Colonic mucosa (tissue), 4 donors: Measurements from ENCODE around the gene TANC1. TPM values are rescaled to one million over a fixed set of nuclear protein-coding genes. Genes with fewer than 3 reads are reported as not detected.

Source experiments
- DNase-seq: peaks from one replicate; pipeline ENCODE4 v3.0.0-alpha.2; 2020
- H3K27ac ChIP-seq: fragments of 200-600 bp; one replicate; pipeline ENCODE4 v1.8.0; 2021
- H3K27me3 ChIP-seq: fragments of 200-600 bp; one replicate; pipeline ENCODE4 v1.8.0; 2021
- H3K36me3 ChIP-seq: fragments of 200-600 bp; one replicate; pipeline ENCODE4 v1.8.0; 2021
- H3K4me1 ChIP-seq: fragments of 200-600 bp; one replicate; pipeline ENCODE4 v1.8.0; 2021; ENCODE audit warnings: mild to moderate bottlenecking
- H3K4me3 ChIP-seq: fragments of 200-600 bp; one replicate; pipeline ENCODE4 v1.8.0; 2021
- H3K9ac ChIP-seq, 2 donors: one replicate each; pipeline ENCODE4 v1.7.0; 2013; ENCODE audit warnings: control low read depth in 2 of 2, low read depth in 2 of 2, low read length in 2 of 2
- H3K9me3 ChIP-seq: fragments of 200-600 bp; one replicate; pipeline ENCODE4 v1.8.0; 2021
- intact Hi-C: fragments of 100-400 bp; cut with DNase I; formaldehyde crosslinking; loops from one replicate; pipeline ENCODE4 v1.14.1; 2022
- total RNA-seq, 2 donors: library from RNA; stranded (reverse); fragmentation: NEBNext Ultra II Directional in 1 of 2; extraction: Animal tissue kit (Norgen Biotek cat#: 25700) in 1 of 2; gene quantifications; one replicate each; pipeline ENCODE4 v1.2.1, GENCODE V29; 2021
- TF ChIP-seq, protein P1 (sequence below): fragments of 200-600 bp; IDR thresholded peaks from one replicate; pipeline ENCODE4 v1.8.0; 2022; ENCODE audit warnings: antibody characterized with exemption, mild to moderate bottlenecking
- donor health status: healthy.
- donor health status: DM: no; HTN: no; CAD: no.
- donor health status: DM: no; HTN: no; CAD: no.

The TANC1 gene
- total RNA-seq, 2 donors from 2014 or later: 28.3 to 32.7 TPM

DNA sequence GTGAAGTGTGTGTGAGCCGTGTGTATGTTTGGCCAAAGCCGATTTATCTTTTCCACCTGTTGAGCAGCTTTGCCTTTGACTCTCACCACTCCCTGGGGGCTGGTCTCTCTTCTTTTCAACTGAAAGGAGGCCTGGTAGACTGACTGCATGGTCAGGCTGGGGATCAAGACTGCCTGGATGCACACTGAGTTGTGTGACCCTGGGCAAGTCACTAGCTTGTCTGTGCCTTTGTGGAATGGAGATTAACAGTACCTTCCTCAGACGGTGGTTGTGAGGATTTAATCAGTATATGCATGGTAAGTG is 85.5 kb downstream of the TANC1 start:
- TF ChIP-seq, protein P1, sequence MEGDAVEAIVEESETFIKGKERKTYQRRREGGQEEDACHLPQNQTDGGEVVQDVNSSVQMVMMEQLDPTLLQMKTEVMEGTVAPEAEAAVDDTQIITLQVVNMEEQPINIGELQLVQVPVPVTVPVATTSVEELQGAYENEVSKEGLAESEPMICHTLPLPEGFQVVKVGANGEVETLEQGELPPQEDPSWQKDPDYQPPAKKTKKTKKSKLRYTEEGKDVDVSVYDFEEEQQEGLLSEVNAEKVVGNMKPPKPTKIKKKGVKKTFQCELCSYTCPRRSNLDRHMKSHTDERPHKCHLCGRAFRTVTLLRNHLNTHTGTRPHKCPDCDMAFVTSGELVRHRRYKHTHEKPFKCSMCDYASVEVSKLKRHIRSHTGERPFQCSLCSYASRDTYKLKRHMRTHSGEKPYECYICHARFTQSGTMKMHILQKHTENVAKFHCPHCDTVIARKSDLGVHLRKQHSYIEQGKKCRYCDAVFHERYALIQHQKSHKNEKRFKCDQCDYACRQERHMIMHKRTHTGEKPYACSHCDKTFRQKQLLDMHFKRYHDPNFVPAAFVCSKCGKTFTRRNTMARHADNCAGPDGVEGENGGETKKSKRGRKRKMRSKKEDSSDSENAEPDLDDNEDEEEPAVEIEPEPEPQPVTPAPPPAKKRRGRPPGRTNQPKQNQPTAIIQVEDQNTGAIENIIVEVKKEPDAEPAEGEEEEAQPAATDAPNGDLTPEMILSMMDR: no peak
- intact Hi-C loops: no loop called here
- no peak overlapping the region for H3K27ac ChIP-seq
- no peak overlapping the region for H3K9ac ChIP-seq
- no peak overlapping the region for H3K4me3 ChIP-seq
- no peaks in the 10 kb centered on the region for H3K9me3 ChIP-seq
- H3K4me1 ChIP-seq: peaks cover 3% of the 10 kb centered on the region
- DNase-seq: no peak
- no peaks in the 10 kb centered on the region for H3K36me3 ChIP-seq
- no peaks in the 10 kb centered on the region for H3K27me3 ChIP-seq

DNA sequence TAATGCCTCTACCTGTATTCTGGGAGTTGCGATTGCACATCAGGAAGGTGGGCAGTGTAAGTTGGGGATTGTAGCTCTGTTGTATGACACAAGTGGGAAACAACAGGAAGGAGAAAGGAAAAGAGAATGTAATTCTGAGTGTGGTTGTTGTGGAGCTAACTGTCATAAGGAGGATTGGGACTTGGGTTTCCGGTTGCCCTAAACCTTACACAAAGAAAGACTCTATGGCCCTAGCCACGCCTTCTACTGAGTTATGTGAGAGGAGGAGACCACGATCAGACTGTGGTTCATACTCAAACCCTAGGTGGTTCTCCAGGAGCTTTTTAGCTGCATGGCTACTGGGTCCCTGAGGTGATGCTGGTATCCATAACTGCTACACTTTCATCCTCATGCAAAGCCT is 86.5 kb downstream of the TANC1 start:
- Histone ChIP-seq H3K9ac (no peak overlapping the region), H3K27me3 (no peaks in the 10 kb centered on the region), H3K36me3 (no peaks in the 10 kb centered on the region), H3K27ac (peak overlapping the region; percentile 15), H3K4me1 (peaks cover 4% of the 10 kb centered on the region), H3K4me3 (no peak overlapping the region), H3K9me3 (no peaks in the 10 kb centered on the region)
- DNase-seq: no peak
- TF ChIP-seq, protein P1: no peak
- intact Hi-C loops: no loop called here

DNA sequence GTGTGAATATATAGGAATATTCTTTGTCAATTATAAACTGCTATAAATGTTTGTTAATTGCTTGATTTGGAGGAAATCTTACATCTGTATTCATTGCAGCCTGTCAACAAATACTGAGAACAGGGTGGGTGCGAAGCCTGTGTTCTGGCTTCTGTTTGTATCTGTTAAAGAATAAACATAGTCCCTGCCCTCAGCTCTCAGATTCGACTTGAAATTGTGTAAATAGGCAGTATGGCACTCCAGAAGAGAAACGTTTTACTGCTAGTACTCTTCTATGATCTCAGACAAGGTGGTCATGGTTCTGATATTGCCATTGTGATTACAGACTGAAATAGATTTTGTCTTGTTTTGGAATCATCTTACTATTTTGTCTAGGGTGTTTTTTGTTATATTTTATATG is 92.1 kb downstream of the TANC1 start:
- no peak overlapping the region for H3K9ac ChIP-seq
- no peaks in the 10 kb centered on the region for H3K27me3 ChIP-seq
- no peaks in the 10 kb centered on the region for H3K36me3 ChIP-seq
- H3K4me3 ChIP-seq: no peak overlapping the region
- H3K27ac ChIP-seq: peak overlapping the region; percentile 20
- peaks cover 17% of the 10 kb centered on the region for H3K4me1 ChIP-seq
- no peaks in the 10 kb centered on the region for H3K9me3 ChIP-seq
- TF ChIP-seq, protein P1: no peak
- intact Hi-C loops: no loop called here
- DNase-seq: no peak

DNA sequence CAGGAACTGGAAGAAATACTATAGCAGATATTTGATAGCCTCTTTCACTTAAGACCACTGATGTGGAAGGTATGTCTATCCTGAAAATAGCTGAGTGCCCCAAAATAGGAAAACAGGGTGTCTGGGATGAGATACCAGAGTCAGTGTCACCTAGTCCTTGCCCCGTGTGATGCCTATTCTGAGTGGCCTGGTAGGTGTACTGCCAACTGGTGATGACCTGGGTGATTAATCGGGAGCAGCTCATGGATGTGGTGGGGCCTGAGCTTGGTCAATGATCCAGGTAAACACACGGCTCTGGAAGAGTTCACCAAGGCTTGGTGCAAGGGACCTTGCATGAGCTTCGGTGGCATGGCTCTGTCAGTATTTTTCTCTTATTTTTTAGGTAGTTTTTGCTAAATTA is 95.2 kb downstream of the TANC1 start:
- intact Hi-C loops: no loop called here
- H3K4me1 ChIP-seq: peaks cover 17% of the 10 kb centered on the region

DNA sequence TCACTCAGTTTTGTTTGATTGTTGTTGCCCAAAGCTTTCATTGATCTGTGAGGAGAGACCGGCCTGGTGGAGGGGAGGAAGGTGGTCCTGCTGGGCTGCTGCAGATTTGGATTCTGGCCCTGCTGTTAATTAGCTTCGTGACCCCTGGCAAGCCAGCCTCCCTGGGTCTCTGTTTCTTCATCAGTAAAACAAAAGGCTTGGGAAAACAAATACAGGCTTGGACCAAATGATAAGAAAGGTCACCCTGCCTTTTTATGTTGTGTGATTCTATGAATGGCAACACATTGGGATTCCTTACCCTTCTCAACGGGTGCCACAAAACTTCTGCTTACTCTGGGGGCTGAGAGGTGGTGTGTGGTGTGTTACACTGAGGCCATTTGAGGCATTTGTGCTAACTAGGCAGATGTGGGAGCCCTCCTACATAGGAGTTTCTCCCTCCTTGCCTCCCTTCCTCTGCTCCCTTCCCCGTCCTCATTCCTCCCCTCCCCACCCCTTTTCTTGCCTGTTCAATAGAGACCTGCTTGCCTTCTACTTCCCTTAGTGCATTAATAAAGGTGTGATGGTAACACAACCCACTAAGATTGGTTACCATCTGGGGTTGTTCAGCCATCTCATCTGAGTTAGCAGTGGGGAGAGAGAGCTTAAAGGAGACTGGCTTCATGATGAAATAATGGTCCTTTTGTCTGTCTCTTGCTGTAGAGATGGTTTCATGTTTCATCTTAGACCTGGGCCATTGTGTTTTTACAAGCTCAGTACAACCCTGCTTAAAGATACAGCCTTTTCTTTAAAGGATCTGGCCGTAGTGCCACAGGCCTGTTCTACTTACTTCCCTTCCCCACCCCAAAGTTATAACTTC is 96.2 kb downstream of the TANC1 start:
- Histone ChIP-seq H3K36me3 (no peaks in the 10 kb centered on the region), H3K9me3 (no peaks in the 10 kb centered on the region), H3K9ac (peak overlapping the region in 1 of 2 donors; percentile 9), H3K27ac (peak overlapping the region; percentile 54), H3K27me3 (no peaks in the 10 kb centered on the region), H3K4me3 (no peak overlapping the region), H3K4me1 (peaks cover 17% of the 10 kb centered on the region)
- intact Hi-C loops: no loop called here
- DNase-seq: peak; percentile 32
- TF ChIP-seq, protein P1: no peak

More for the DNA sequence above, 95.2 kb downstream of the TANC1 start:
- H3K27ac ChIP-seq: peak overlapping the region; percentile 54
- H3K9ac ChIP-seq: no peak overlapping the region
- H3K27me3 ChIP-seq: no peaks in the 10 kb centered on the region
- no peak overlapping the region for H3K4me3 ChIP-seq
- TF ChIP-seq, protein P1: no peak
- no peaks in the 10 kb centered on the region for H3K36me3 ChIP-seq
- no peaks in the 10 kb centered on the region for H3K9me3 ChIP-seq
- peak; percentile 25 for DNase-seq
